ENCODE data around the gene CAPS2. TPM values are rescaled to one million over a fixed set of nuclear protein-coding genes. Genes with fewer than 3 reads are reported as not detected.

The CAPS2 gene
- total RNA-seq, 2 experiments from 2014 or later = 1.9 to 2.5 TPM

DNA sequence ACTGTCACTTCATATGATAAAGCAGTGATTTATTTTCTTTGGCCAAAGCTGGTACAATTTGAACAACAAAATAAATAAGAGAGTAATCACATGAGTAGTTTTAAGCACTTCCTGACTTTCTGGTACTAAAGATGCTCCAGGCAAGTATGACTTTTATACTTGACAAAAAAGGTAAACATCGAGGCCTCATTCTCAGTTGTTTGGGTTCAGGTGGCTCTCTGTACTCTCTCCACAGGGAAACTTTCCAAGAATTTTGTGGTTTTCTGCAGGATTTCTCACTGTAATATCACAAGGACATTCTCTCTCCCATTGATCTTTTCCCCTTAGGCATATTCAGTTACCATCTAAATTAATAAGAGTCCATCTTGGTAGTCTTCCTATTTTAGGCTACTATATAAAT lies 93.9 kb downstream of the CAPS2 start:
- Mint-ChIP-seq H3K27ac (no peak overlapping the region), H3K27me3 (ENCODE audit: low read depth) (no peaks in the 10 kb centered on the region), H3K9me3 (peaks cover 4% of the 10 kb centered on the region), H3K36me3 (ENCODE audit: low read depth) (no peaks in the 10 kb centered on the region), H3K4me1 (ENCODE audit: low read depth) (no peaks in the 10 kb centered on the region), H3K4me3 (no peak overlapping the region)
- intact Hi-C loops (cut with micrococcal nuclease) = no loop called here
- no peak for DNase-seq
- CTCF ChIA-PET = interaction anchor here (0.6 kb wide), 1 partner anchor 9 kb away, joined by 3 read pairs; no protein-coding TSS in a partner anchor

- Mint-ChIP-seq H3K36me3 (ENCODE audit: low read depth) (no peaks in the 10 kb centered on the region), H3K27ac (no peak overlapping the region), H3K27me3 (ENCODE audit: low read depth) (no peaks in the 10 kb centered on the region), H3K9me3 (peaks cover 8% of the 10 kb centered on the region), H3K4me1 (ENCODE audit: low read depth) (no peaks in the 10 kb centered on the region), H3K4me3 (no peak overlapping the region)
- intact Hi-C loops (cut with micrococcal nuclease) = no loop called here
- CTCF ChIA-PET = interaction anchor here (0.6 kb wide), 1 partner anchor 9 kb away, joined by 3 read pairs; no protein-coding TSS in a partner anchor
- no peak for DNase-seq
Measured at GRCh38 chr12:75227132-75227531, 103.0 kb downstream of the CAPS2 start.

Other genes with a start within 250 kb of the CAPS2 start
- gene KCNC2, start 120.5 kb downstream of the CAPS2 start, total RNA-seq = not detected
- gene GLIPR1L1, start 4.3 kb upstream of the CAPS2 start, total RNA-seq = not detected
- under 1 TPM; 0.33 to 0.35 TPM for gene GLIPR1L2, start 60.8 kb upstream of the CAPS2 start, total RNA-seq
- gene GLIPR1, start 150.4 kb upstream of the CAPS2 start, total RNA-seq = 1 to 10 TPM; 1.3 to 1.5 TPM
- 10 to 100 TPM; 81.1 to 83.9 TPM for gene KRR1, start 181.3 kb upstream of the CAPS2 start, total RNA-seq

Data from activated naive CD4-positive, alpha-beta T cell treated with anti-CD3 and anti-CD28 coated beads for 36 hours (primary cell).